NCI-H128 (cell line): ENCODE measurements around the gene SLC25A3.
"Not testable (repeated sequence)": the region's sequence is repeated elsewhere in the genome, so short reads cannot be mapped to it uniquely, and the experiment has no call there.

Source experiments
- DNase-seq: peaks from one replicate; lab custom pipeline; 2025; ENCODE audit not compliant: unreplicated experiment; lab: John Stamatoyannopoulos, UW

The SLC25A3 gene

GRCh38 chr12:98593351-98594049, at the start of gene SLC25A3:
SLC25A3 (plus strand) TSS chr12:98593686; CDS start chr12:98593979, 293 bp downstream.
- peak; percentile 97 for DNase-seq

DNA sequence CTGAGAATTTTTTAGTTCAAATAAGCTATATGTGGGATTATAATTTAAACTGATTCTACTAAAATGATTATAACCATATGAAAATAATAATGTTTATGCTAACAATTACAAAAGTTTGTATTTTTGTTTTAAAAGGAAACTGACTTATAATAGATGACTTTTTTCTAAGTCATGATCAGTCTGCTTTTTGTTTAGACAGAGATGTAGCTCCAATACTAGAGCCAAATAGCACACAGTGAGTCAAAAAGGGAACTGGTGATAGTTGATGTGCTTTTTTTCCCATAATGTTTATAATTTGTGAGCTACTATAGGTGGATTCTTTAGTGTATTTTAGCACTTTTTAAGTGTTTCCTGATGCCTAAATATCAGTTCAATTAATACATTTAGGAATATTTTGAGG, 49.8 kb upstream of the SLC25A3 start:
- DNase-seq = no peak

DNA sequence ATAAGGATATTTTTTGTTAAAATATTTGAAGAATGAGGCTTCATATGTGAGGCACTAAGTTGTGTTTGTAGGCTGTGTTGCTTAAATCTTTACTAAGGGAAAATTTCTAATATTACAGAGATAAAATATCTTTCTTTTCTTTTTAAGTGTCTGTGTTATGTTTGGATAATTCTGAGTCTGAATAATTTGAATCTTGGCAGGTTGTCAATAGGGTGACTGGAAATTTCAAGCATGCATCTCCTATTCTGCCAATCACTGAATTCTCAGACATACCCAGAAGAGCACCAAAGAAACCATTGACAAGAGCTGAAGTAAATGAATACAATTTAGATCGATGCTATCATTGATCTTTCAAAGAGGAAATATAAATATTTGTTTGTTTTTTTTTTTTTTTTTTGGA, 48.7 kb upstream of the SLC25A3 start:
- DNase-seq = no peak

DNA sequence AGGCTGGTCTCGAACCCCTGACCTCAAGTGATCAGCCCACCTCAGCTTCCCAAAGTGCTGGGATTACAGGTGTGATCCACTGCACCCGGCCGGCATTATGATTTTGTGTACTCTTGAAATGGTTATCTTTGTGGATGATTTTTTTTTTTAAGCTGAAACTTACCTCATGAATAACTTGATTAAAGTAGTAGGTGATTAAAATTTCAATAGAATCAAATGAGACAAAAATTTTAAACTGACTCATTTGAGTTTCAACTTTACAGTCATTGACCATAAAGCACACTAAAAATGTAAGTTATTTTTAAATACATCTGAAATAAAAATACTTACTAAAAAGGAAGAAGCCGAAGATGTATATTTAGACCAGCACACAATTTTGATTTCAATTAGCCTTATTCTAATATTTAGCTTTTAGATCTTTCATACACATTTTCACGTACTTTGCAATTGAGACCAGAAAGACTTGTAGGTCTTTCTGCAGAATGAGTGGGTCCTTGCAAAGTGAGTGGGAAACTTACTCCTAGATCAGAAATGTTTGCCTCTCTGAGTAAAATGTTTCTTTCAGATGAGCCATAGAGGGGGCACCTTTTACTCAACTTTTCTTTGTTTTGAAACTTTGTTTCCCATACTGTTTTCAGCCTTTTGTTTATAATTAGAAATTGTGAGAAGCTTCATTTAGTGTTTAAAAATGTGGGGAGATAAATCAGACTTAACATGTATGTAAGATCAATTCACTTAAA, 43.9 kb upstream of the SLC25A3 start:
- no peak for DNase-seq

DNA sequence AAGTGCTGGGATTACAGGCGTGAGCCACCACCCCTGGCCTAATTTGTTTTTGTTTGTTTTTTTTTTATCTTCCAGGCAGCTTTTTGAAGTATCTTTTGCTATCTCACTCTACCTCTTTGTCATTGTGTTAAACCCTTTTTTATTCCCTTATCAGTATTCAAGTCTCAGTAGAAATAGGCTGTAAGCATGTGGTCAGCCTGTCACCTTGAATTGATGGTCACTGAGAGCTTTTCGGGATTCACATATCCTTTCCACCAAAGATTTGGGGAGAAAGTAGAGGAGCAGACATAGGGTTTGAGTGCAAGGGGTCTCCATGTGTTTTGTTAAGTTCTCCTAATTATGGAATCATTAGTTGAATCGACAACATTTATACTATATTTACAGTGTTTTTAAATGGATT, 41.7 kb upstream of the SLC25A3 start:
- no peak for DNase-seq

GRCh38 chr12:98558097-98558496, 35.4 kb upstream of the SLC25A3 start:
- not testable (repeated sequence) for DNase-seq

DNA sequence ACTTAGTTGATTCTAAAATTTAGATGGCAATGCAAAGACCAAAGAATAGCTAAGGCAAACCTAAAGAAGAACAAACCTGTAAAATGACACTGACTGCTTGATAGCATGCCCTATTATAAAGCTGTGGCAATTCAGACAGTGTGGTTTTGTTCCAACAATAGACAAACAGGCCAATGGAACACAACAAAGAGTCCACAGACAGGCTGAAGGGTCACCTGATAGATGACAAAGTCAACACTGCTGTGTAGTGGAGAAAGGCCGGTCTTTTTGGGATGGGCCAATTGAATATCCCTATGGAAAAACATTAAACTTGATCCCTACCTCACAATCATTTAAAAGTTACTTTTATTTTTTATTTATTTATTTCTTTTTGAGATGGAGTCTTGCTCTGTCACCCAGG, 33.8 kb upstream of the SLC25A3 start:
- no peak for DNase-seq

GRCh38 chr12:98561846-98562245, 31.6 kb upstream of the SLC25A3 start:
- no peak for DNase-seq

GRCh38 chr12:98572010-98572409, 21.5 kb upstream of the SLC25A3 start:
- no peak for DNase-seq

GRCh38 chr12:98574110-98574509, 19.4 kb upstream of the SLC25A3 start:
- DNase-seq = no peak

GRCh38 chr12:98575013-98575412, 18.5 kb upstream of the SLC25A3 start:
- no peak for DNase-seq

GRCh38 chr12:98576795-98577194, 16.7 kb upstream of the SLC25A3 start:
- DNase-seq = not testable (repeated sequence)

- no peak for DNase-seq
Observed at GRCh38 chr12:98578392-98578791, 15.1 kb upstream of the SLC25A3 start.

GRCh38 chr12:98578821-98579220, 14.7 kb upstream of the SLC25A3 start:
- DNase-seq = no peak

DNA sequence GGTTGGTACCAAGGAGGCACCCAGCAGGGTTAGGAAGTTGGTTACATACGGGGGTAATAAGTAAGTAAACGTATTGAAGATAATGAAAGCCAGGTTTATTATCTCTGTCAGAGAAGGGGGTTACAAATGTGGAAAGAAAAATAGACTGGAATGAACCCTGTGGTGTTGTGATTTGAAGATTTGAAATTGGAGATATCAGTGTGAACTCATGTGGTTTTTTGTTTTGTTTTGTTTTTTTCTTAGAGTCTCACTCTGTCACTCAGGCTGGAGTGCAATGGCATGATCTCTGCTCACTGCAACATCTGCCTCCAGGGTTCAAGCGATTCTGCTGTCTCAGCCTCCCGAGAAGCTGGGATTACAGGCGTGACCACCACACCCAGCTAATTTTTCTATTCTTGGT, 14.1 kb upstream of the SLC25A3 start:
- no peak for DNase-seq

- DNase-seq = no peak
Observed at GRCh38 chr12:98579835-98580234, 13.7 kb upstream of the SLC25A3 start.

GRCh38 chr12:98580695-98581094, 12.8 kb upstream of the SLC25A3 start:
- DNase-seq = no peak

DNA sequence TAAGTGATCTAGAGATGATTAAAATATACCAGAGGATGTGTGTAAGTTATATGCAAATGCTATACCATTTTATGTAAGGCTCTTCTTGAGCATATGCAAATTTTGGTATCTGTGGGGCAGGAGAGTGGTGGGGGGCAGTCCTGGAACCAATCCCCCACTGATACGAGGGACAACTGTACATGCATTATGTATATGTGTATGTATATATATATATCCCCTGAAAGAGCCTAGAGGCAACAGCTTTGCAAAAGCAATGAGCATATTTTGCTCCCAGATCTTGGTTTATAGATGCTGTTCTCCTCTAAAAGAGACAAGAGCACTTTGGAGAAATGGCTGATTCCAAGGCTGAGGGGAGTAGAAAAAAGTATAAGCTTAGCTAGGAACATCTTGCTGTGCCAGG, 12.4 kb upstream of the SLC25A3 start:
- no peak for DNase-seq

DNA sequence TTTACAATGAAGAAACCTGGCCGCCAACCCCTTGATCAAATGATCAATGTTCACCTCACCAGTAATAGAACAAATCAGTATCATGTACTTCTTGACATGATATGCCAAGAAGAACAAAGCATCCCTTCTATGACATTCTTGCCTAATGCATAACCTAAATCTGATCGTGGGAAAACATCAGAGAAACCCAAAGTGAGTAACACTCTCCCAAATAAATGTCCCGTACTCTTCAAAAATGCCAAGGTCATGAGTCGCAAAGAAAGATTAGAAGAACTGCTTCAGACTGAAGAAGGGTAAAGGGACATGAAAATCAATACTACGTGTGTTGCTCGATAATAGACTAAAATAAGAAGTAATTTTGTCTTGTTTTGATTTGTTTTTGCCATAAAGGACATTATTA, 11.4 kb upstream of the SLC25A3 start:
- DNase-seq = no peak

GRCh38 chr12:98587084-98587483, 6.4 kb upstream of the SLC25A3 start:
- no peak for DNase-seq

DNA sequence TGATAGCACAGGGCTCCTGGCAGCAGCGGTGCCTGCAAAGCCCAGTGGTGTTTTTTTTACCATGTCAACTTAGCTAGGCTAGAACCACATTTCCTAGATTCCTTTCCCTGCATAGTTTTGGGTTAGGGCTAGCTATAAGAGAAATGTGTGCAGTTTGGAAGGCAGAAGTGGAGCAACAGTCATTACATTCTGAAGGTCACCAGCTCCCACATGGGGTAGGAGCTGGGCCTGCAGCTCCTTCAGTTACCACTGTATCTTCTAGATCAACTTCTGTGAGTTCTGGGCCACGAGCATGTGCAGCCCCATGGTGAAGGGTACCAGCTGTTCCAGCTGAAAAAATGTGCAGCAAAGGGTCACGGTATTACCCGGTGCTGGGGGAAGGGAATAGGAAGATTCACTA, 2.3 kb upstream of the SLC25A3 start:
- no peak for DNase-seq

GRCh38 chr12:98592825-98593322, 612 bp upstream of the SLC25A3 start:
- no peak for DNase-seq
